GM19452 (cell line): Measurements from ENCODE around the gene VARS1.

Experiments
- ATAC-seq: cut with Tn5 transposase; IDR thresholded peaks from one replicate; pipeline ENCODE4 v1.9.1; 2021; ENCODE audit not compliant: unreplicated experiment

The VARS1 gene

GRCh38 chr6:31749301-31750036, 46.1 kb downstream of the VARS1 start:
- no peak for ATAC-seq
